Globus pallidus (tissue), 1 donor: ENCODE results near the gene FAM174C.

Experiments
- DNase-seq: peaks from one replicate; pipeline ENCODE4 v3.0.0-alpha.2; 2015; ENCODE audit warnings: low spot score

The FAM174C gene

GRCh38 chr19:1261798-1262622, 13.3 kb upstream of the FAM174C start:
- no peak for DNase-seq

- no peak for DNase-seq
Observed at GRCh38 chr19:1262623-1263123, 12.7 kb upstream of the FAM174C start.

- no peak for DNase-seq
Observed at GRCh38 chr19:1263188-1263587, 12.1 kb upstream of the FAM174C start.

- DNase-seq = no peak
Observed at GRCh38 chr19:1264801-1265614, 10.3 kb upstream of the FAM174C start.

GRCh38 chr19:1265615-1266128, 9.7 kb upstream of the FAM174C start:
- DNase-seq = no peak

GRCh38 chr19:1266129-1266915, 9.0 kb upstream of the FAM174C start:
- DNase-seq = no peak

- DNase-seq = no peak
Observed at GRCh38 chr19:1266916-1267476, 8.3 kb upstream of the FAM174C start.

- DNase-seq = no peak
Observed at GRCh38 chr19:1267477-1268225, 7.7 kb upstream of the FAM174C start.

GRCh38 chr19:1268226-1269064, 6.9 kb upstream of the FAM174C start:
- DNase-seq = no peak

GRCh38 chr19:1269065-1269477, 6.3 kb upstream of the FAM174C start, which contains the start of gene CIRBP:
TSS of gene CIRBP (plus strand) at chr19:1269332. CDS start at chr19:1270934, 1,602 bp downstream.
- DNase-seq = peak; percentile 100

GRCh38 chr19:1269478-1270212, 5.7 kb upstream of the FAM174C start:
- peak; percentile 86 for DNase-seq

GRCh38 chr19:1270213-1270853, 5.0 kb upstream of the FAM174C start:
- no peak for DNase-seq

- no peak for DNase-seq
Observed at GRCh38 chr19:1270854-1271527, 4.3 kb upstream of the FAM174C start.

- no peak for DNase-seq
Observed at GRCh38 chr19:1271528-1272422, 3.6 kb upstream of the FAM174C start.

- DNase-seq = no peak
Observed at GRCh38 chr19:1272423-1273262, 2.7 kb upstream of the FAM174C start.
